Stimulated activated CD8-positive, alpha-beta memory T cell treated with anti-CD3 and anti-CD28 coated beads, Interleukin-2, amount 100 ng/mL, for 48 hours (primary cell): Measurements from ENCODE around the gene HYAL4.
A peak's percentile ranks its signal among the peaks of the same experiment; 100 is the strongest.
"Not testable (repeated sequence)": the region's sequence is repeated elsewhere in the genome, so short reads cannot be mapped to it uniquely, and the experiment has no call there.

Experiments used
- DNase-seq, 2 donors: peaks; one replicate each; pipeline ENCODE4 v3.0.0-alpha.2; 2020; ENCODE audit warnings: low read depth in 2 of 2

The HYAL4 gene

GRCh38 chr7:123844712-123845219 lies at the start of gene HYAL4:
Gene HYAL4 (plus strand): TSS chr7:123845169. CDS start chr7:123868274, 23,105 bp downstream.
- no peak for DNase-seq

- DNase-seq, result no peak
Measured at GRCh38 chr7:123795917-123796316, 49.1 kb upstream of the HYAL4 start.

GRCh38 chr7:123796568-123796967 lies 48.4 kb upstream of the HYAL4 start:
- DNase-seq, result no peak

GRCh38 chr7:123797673-123798531 lies 47.1 kb upstream of the HYAL4 start:
- no peak for DNase-seq

GRCh38 chr7:123798532-123799188 lies 46.3 kb upstream of the HYAL4 start:
- no peak for DNase-seq

GRCh38 chr7:123802249-123802648 lies 42.7 kb upstream of the HYAL4 start:
- DNase-seq, result no peak

- no peak for DNase-seq
Measured at GRCh38 chr7:123805287-123805686, 39.7 kb upstream of the HYAL4 start.

GRCh38 chr7:123809471-123809870 lies 35.5 kb upstream of the HYAL4 start:
- no peak for DNase-seq

- no peak for DNase-seq
Measured at GRCh38 chr7:123811056-123811455, 33.9 kb upstream of the HYAL4 start.

- no peak for DNase-seq
Measured at GRCh38 chr7:123816916-123817315, 28.1 kb upstream of the HYAL4 start.

- DNase-seq, result no peak
Measured at GRCh38 chr7:123819001-123819400, 26.0 kb upstream of the HYAL4 start.

- not testable (repeated sequence) for DNase-seq
Measured at GRCh38 chr7:123819795-123820194, 25.2 kb upstream of the HYAL4 start.

- no peak for DNase-seq
Measured at GRCh38 chr7:123820864-123821263, 24.1 kb upstream of the HYAL4 start.

- DNase-seq, result no peak
Measured at GRCh38 chr7:123821320-123821719, 23.6 kb upstream of the HYAL4 start.

GRCh38 chr7:123823898-123824753 lies 20.8 kb upstream of the HYAL4 start:
- peak; percentile 13 to 32 for DNase-seq

- no peak for DNase-seq
Measured at GRCh38 chr7:123824754-123825067, 20.3 kb upstream of the HYAL4 start.

- DNase-seq, result no peak
Measured at GRCh38 chr7:123828805-123829204, 16.2 kb upstream of the HYAL4 start.

- no peak for DNase-seq
Measured at GRCh38 chr7:123836656-123837055, 8.3 kb upstream of the HYAL4 start.

GRCh38 chr7:123839106-123839505 lies 5.9 kb upstream of the HYAL4 start:
- not testable (repeated sequence) for DNase-seq

- DNase-seq, result not testable (repeated sequence)
Measured at GRCh38 chr7:123844142-123844541, 827 bp upstream of the HYAL4 start.

- DNase-seq, result no peak
Measured at GRCh38 chr7:123845823-123846216, 851 bp downstream of the HYAL4 start.

- DNase-seq, result no peak
Measured at GRCh38 chr7:123846217-123846891, 1.4 kb downstream of the HYAL4 start.
